Measurements from ENCODE around the gene ZNF444.

- TF ChIP-seq CTCF (IDR thresholded peaks at IDR 0.05; ENCODE audit: low read depth, low read length, missing input control) (no peak), HNF4G (IDR thresholded peaks at IDR 0.05) (no peak), ATF3 (IDR thresholded peaks at IDR 0.05) (no peak)
Measured at GRCh38 chr19:56091751-56092546, 49.1 kb upstream of the ZNF444 start.
